ENCODE data around the gene TRAPPC12.

Gene TRAPPC12

GRCh38 chr2:3458396-3459184, 79.1 kb downstream of the TRAPPC12 start:
- no peak for DNase-seq
- H3K4me1 Mint-ChIP-seq: peaks cover 40% of the 10 kb centered on the region
- peaks cover 36% of the 10 kb centered on the region for H3K36me3 Mint-ChIP-seq (ENCODE audit: low read depth)
- peak overlapping the region; percentile 5 for H3K27ac Mint-ChIP-seq
- H3K4me3 Mint-ChIP-seq: no peak overlapping the region
- no peaks in the 10 kb centered on the region for H3K9me3 Mint-ChIP-seq
- H3K27me3 Mint-ChIP-seq (ENCODE audit: low read depth, poor library complexity): no peaks in the 10 kb centered on the region
- no peak for TF ChIP-seq CTCF (IDR thresholded peaks at IDR 0.05)

GRCh38 chr2:3459185-3460015, 79.9 kb downstream of the TRAPPC12 start:
- peaks cover 36% of the 10 kb centered on the region for H3K36me3 Mint-ChIP-seq (ENCODE audit: low read depth)
- no peaks in the 10 kb centered on the region for H3K27me3 Mint-ChIP-seq (ENCODE audit: low read depth, poor library complexity)
- no peaks in the 10 kb centered on the region for H3K9me3 Mint-ChIP-seq
- DNase-seq: no peak
- peak overlapping the region; percentile 61 for H3K27ac Mint-ChIP-seq
- H3K4me1 Mint-ChIP-seq: peaks cover 49% of the 10 kb centered on the region
- TF ChIP-seq CTCF (IDR thresholded peaks at IDR 0.05): no peak
- no peak overlapping the region for H3K4me3 Mint-ChIP-seq

GRCh38 chr2:3460156-3460555, 80.7 kb downstream of the TRAPPC12 start:
- Mint-ChIP-seq H3K36me3 (ENCODE audit: low read depth) (peaks cover 31% of the 10 kb centered on the region), H3K27ac (no peak overlapping the region), H3K27me3 (ENCODE audit: low read depth, poor library complexity) (no peaks in the 10 kb centered on the region), H3K9me3 (no peaks in the 10 kb centered on the region), H3K4me1 (peaks cover 50% of the 10 kb centered on the region), H3K4me3 (no peak overlapping the region)
- no peak for DNase-seq
- TF ChIP-seq CTCF (IDR thresholded peaks at IDR 0.05): no peak

GRCh38 chr2:3460831-3461800, 81.6 kb downstream of the TRAPPC12 start:
- Mint-ChIP-seq H3K4me1 (peaks cover 50% of the 10 kb centered on the region), H3K9me3 (no peaks in the 10 kb centered on the region), H3K36me3 (ENCODE audit: low read depth) (peaks cover 22% of the 10 kb centered on the region), H3K27me3 (ENCODE audit: low read depth, poor library complexity) (no peaks in the 10 kb centered on the region), H3K4me3 (no peak overlapping the region), H3K27ac (no peak overlapping the region)
- TF ChIP-seq CTCF (IDR thresholded peaks at IDR 0.05): no peak
- no peak for DNase-seq

GRCh38 chr2:3461801-3462492, 82.5 kb downstream of the TRAPPC12 start:
- H3K36me3 Mint-ChIP-seq (ENCODE audit: low read depth): peaks cover 18% of the 10 kb centered on the region

More at GRCh38 chr2:3461801-3462492, 82.5 kb downstream of the TRAPPC12 start:
- no peaks in the 10 kb centered on the region for H3K9me3 Mint-ChIP-seq
- TF ChIP-seq CTCF (IDR thresholded peaks at IDR 0.05): peak; percentile 99
- H3K27ac Mint-ChIP-seq: no peak overlapping the region
- DNase-seq: peak; percentile 37
- peaks cover 50% of the 10 kb centered on the region for H3K4me1 Mint-ChIP-seq
- no peak overlapping the region for H3K4me3 Mint-ChIP-seq
- H3K27me3 Mint-ChIP-seq (ENCODE audit: low read depth, poor library complexity): no peaks in the 10 kb centered on the region
